ENCODE measurements around the gene CAGE1.
"Not testable (repeated sequence)": the region's sequence is repeated elsewhere in the genome, so short reads cannot be mapped to it uniquely, and the experiment has no call there.

CAGE1 gene

DNA sequence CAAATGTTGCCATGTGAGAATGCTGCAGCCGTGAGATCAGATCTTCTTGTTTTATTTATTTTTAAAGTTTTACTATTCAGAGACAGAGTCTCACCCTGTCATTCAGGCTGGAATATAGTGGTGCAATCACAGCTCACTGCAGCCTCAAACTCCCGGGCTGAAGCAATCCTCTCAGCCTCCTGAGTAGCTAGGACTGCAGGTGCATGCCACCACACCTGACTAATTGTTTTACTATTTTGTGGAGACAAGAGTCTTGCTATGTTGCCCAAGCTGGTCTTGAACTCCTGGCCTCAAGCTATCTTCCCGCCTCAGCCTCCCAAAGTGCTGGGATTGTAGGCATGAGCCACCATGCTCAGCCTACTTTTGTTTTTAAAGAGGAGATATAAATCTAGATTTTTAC is 54.0 kb downstream of the CAGE1 start:
- FAIRE-seq = no peak

- no peak for FAIRE-seq
Measured at GRCh38 chr6:7334685-7335084, 54.9 kb downstream of the CAGE1 start.

GRCh38 chr6:7332090-7332745 is 57.3 kb downstream of the CAGE1 start:
- no peak for FAIRE-seq

DNA sequence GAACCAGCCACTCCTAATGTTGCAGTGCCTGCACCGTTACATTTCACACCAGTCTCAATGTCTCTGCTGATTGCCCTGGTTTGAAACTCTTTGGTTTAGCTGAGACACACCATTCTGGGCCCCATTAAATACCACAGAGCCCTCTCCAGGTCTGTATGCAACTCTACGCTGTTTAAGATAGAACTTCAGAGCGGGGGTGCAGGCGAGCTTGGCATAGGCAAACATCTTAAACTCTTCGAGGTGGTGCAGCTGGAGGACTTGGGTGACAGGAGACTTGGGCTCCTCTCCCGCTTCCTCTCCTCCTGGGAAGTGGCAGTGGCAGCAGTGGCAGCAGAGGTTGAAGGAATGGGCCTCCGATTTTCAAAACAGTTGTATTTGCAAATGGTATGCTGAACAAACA is 58.1 kb downstream of the CAGE1 start:
- FAIRE-seq = no peak

- no peak for FAIRE-seq
Measured at GRCh38 chr6:7328243-7328642, 61.3 kb downstream of the CAGE1 start.

- FAIRE-seq = no peak
Measured at GRCh38 chr6:7325750-7326149, 63.8 kb downstream of the CAGE1 start.

DNA sequence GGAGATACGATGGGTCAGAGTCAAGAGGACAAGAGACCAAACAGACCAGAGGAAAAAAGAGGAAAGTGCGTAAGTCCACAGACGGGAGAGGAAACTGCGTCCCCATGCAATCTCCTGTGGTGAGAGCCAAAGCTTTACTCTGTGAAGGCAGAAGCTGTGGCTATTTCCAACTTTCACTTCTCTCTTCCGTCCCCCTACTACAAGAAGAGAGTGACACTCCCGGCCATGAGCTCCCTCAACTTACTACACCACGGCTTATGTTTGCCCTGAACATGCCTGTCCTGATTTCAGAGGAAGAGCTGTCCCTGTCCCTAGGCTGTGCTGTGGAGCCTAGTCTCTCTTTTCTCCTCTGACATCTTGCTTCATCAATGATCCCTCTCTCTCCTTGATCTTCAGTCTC is 65.0 kb downstream of the CAGE1 start:
- FAIRE-seq = no peak

GRCh38 chr6:7323074-7323473 is 66.5 kb downstream of the CAGE1 start:
- FAIRE-seq = no peak

GRCh38 chr6:7321866-7322265 is 67.7 kb downstream of the CAGE1 start:
- FAIRE-seq = not testable (repeated sequence)

- not testable (repeated sequence) for FAIRE-seq
Measured at GRCh38 chr6:7319406-7319805, 70.1 kb downstream of the CAGE1 start.

DNA sequence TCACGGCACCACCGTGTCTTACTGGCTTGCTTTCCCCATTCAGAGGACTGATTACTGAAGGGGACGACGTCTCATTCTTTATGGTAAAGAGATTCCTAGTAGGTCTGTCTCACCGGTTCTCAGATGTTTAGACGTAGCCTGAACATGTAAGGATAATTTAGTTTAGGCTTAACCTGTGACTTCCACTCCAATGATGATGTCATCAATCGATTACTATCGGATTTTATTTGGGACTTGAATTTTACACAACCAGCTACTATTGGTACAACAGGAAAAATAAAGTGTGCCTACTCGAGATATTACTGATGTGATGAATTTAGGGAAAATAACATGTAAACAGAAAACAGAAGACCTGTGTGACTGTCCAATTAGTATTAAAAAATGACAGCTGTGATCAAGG is 72.0 kb downstream of the CAGE1 start:
- FAIRE-seq = no peak

DNA sequence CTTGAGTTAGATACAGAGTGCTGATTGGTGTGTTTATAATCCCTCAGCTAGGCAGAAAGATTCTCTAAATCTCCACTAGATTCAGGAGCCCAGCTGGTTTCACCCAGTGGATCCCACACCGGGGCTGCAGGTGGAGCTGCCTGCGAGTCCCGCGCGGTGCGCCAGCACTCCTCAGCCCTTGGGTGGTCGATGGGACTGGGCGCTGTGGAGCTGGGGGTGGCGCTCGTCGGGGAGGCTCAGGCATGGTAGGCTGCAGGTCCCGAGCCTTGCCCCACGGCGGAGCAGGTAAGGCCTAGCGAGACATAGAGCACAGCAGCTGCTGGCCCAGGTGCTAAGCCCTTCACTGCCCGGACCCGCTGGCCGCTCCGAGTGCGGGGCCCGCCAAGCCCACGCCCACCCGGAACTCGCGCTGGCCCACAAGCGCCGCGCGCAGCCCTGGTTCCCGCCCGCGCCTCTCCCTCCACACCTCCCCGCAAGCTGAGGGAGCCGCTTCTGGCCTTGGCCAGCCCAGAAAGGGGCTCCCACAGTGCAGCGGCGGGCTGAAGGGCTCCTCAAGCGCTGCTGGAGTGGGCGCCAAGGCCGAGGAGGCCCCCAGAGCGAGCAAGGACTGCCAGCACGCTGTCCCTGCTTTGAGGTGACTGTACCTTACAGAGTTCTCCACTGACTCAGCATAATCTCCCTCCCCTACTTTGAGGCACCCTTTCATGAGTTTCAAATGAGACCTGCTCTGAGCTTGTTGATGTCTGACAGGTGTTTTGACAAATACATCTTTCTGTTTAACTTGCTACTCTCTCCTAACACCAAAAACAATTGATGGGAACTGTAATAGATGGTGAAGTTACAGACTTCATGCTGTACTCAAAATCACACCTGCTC is 72.6 kb downstream of the CAGE1 start:
- FAIRE-seq = no peak

DNA sequence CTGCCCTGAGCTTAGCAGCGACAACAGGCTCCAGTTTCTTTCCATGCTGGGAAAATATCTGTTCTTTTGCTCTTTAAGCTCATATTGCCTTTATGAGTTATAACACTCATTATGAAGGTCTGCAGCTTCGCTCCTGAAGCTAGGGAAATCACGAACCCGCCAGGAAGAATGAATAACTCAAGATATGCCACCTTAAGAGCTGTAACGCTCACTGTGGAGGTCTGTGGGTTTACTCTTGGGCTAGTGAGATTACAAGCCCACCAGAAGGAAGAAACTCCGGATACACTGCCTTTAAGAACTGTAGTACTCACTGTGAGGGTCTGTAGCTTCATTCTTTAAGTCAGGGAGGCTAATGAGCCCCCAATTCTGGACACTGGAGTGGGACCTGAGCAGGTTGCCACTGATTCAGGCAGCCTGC is 73.6 kb downstream of the CAGE1 start:
- no peak for FAIRE-seq

DNA sequence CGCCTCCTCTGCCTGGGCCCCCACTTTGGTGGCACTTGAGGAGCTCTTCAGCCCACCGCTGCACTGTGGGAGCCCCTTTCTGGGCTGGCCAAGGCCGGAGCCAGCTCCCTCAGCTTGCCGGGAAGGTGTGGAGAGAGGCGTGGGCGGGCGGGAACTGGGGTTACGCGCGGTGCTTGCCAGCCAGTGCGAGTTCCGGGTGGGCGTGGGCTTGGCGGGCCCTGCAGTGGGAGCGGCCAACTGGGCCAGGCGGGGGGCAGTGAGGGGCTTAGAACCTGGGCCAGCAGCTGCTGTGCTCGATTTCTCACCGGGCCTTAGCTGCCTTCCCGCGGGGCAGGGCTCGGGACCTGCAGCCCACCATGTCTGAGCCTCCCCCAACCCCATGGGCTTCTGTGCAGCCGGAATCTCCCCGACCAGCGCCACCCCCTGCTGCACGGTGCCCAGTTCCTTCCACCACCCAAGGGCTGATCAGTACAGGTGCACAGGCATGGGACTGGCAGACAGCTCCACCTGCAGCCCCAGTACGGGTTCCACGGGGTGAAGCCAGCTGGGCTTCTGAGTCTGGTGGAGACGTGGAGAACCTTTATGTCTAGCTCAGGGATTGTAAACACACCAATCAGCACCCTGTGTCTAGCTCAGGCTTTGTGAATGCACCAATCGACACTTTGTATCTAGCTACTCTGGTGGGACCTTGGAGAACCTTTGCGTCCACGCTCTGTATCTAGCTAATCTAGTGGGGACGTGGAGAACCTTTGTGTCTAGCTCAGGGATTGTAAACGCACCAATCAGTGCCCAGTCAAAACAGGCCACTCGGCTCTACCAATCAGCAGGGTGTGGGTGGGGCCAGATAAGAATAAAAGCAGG is 74.2 kb downstream of the CAGE1 start:
- not testable (repeated sequence) for FAIRE-seq

GRCh38 chr6:7314414-7314813 is 75.1 kb downstream of the CAGE1 start:
- no peak for FAIRE-seq

DNA sequence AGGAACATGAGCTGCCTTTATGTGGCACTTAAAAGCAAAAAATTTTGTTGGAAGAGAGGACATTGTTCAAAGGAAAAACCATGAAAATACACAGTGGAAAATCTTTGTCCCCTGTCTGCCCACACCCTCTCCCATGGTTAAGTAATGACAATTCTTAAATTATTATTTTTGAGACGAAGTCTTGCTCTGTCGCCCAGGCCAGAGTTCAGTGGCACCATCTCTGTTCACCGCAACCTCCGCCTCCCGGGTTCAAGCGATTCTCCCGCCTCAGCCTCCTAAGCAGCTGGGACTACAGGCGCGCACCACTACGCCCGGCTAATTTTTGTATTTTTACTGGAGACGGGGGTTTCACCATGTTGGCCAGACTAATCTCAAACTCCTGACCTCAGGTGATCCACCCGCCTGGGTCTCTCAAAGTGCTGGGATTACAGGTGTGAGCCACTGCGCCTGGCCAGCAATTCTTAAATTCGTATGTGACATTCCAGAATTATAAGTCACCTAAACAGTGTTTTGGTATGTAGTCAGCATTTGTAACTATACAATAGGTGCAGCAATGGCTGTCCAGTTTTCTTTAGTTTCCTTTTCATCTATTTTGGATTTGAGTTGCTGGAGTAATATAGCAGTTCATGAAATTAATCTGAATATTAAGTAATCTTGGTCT is 75.9 kb downstream of the CAGE1 start:
- FAIRE-seq = no peak

- FAIRE-seq = no peak
Measured at GRCh38 chr6:7312616-7313504, 76.7 kb downstream of the CAGE1 start, which contains the start of gene SSR1. SSR1 (minus strand) TSS chr6:7313199; CDS start chr6:7313120, 79 bp downstream.

- FAIRE-seq = no peak
Measured at GRCh38 chr6:7311917-7312615, 77.5 kb downstream of the CAGE1 start.

DNA sequence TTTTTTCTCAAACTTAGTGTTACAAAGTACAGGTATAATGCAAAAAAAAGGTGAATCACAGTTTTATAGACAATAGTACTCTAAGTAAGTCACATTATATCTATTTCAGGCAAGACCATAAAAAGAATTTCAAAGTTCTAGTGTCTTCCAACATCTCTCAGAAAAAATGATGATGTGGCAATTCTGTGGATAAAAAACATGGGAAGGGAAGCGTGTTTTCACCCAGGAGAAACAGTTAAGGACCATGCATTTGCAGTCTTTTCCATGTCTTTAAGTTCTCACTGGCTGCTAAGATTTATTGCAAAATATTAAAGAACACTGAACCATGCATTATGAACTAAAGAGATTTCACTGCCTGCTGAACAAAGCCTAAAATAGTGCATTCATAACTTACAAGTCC is 78.4 kb downstream of the CAGE1 start:
- FAIRE-seq = no peak

DNA sequence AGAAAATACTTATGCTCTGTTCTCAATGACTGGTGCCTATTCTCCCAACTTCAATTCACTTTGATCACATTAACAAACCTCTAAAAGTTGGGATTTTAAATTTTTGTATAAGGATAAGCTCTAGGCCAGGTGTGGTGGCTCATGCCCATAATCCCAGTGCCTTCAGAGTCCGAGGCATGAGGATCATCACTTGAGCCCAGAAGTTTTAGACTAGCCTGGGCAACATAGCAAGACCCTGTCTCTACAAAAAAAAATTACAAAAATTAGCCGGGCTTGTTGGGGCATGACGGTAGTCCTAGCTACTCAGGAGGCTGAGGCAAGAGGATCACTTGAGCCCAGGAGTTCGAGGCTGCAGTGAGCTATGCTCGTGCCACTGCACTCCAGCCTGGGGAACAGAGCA is 80.5 kb downstream of the CAGE1 start:
- FAIRE-seq = no peak

DNA sequence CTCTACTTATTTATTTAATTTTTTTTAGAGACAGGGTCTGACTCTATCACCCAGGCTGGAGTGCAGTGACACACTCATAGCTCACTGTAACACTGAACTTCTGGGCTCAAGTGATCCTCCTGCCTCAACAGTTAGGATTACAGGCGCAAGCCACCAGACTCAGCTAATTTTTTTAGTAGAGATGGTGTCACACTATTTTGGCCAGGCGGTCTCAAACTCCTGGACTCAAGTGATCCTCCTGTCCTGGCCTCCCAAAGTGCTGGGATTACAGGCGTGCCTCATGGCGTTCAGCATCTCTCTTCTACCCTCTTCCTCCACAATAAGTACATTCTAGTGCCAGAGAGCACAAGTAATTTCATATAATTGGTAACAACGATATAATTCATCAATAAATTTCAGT is 82.0 kb downstream of the CAGE1 start:
- FAIRE-seq = no peak
